ENCODE results near the gene LCK.
"Not testable (repeated sequence)": the region's sequence is repeated elsewhere in the genome, so short reads cannot be mapped to it uniquely, and the experiment has no call there.

LCK gene

DNA sequence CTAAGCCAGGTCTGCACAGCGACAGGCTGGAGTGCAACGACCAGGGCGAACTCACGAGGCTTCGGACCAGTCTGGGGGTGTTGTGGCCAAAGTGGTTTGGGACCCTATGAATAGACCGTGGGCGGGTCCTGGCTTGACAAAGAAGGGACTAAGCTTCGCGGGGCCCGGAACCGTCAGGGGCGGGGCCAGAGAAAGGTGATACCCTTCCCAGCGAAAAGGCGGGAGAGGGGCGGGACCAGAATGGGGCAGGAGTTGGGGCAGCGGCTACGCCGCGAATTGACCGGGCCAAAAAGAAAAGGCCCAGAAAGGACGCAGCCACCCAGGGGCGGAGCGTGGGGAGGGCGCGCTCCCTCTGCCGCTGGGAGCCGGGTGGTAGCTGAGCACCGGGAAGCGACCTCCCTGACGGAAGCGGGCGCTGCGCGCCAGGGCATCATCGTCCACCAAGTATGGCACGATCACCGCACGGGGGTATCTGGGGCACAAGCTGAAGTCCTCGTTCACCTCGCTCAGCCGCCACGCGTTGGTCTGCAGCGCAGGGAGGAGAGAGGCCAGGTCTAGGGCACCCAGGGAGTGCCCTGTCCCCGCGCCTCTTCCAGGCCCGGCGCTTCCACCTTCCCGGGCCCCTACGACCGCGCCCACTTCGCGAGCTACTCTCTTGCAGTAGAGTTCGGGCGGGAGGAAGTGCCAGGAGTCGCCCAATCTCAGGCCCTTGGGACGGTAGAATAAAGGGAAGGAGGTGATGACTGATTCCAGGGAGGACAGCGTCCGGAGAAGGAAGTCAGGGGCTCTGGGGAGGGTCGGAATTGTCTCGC lies 10.7 kb upstream of the LCK start:
- peak; percentile 50 for DNase-seq

DNA sequence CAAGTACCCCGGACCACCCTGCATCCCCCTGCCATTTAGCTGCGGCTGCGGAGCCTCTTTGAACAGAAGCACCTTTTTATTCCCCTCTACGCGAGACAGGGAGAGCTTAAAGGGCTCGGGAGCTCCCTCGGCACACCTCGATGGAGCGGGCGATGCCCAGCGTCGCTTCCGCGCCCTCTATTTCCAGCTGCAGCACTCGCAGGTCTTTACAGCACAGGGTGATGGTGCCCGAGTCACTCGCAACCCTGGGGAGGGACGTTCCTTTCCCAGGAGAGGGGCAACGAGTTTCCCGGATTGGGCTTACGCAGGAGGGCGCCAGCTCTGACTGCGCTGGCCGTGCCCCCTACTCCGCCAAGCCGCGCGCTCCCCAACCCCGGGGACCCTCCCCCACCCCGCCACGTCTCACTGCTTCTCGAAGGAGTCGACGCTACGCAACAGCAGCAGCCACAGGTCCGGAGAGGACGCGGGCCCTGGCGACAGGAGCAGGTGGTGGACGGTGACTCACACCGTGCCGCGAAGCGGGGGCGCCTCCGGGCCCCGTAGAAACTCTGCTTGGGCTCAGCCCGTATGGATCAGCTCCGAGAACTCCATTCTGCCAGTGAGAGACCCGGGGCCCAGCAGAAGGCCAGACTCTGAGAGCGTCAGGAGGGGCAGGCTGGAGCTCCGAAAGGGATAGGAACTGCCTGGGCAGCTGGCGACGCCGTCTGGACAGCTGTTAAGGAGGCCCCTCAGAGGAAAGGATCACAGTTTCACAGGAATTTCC lies 9.9 kb upstream of the LCK start:
- no peak for DNase-seq

DNA sequence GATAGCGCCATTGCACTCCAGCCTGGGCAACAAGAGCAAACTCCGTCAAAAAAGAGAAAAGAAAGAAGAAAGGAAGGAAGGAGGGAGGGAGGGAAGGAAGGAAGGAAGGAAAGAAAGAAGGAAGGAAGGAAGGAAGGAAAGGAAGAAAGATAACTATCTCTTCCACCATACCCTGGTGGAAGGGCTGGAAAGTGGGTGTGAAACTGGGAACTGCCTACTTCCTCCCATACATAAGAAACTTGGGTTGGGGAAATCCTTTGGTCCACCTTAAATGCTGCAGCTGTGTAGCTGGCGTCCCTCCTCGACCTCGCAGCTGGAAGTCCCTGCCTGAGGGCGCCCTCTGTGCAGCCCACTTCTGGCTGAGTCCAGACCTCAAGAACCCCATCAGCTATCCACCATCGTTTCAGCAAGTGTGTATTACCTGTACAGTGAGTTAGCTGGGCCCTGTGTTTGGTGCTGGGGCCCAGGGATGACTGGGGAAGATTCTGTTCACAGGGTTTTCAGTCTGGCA lies 8.7 kb upstream of the LCK start:
- no peak for DNase-seq

DNA sequence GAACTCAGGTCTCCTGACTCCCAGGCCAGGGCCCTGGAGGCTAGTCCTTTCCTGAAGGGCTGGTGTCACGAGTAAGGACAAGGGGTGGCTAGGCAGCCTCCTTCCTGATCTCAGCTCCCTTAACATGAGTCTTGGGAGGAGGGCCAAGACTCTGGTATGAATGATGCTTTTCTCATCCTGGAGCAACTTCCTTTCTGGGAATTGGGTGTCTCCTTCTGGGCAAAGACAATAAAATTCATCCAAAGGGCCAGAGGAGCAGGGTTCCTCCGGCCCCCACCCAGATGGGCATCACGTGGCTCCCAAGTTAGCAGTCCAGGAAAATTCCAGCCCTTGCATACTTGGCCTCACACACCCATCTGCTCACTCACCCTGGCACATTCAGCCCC lies 4.2 kb upstream of the LCK start, which contains the start of gene FAM167B:
FAM167B (plus strand) TSS at position 335 of the 386 bp plus-strand sequence. CDS start 200 bp downstream, outside the sequence.
- no peak for DNase-seq

DNA sequence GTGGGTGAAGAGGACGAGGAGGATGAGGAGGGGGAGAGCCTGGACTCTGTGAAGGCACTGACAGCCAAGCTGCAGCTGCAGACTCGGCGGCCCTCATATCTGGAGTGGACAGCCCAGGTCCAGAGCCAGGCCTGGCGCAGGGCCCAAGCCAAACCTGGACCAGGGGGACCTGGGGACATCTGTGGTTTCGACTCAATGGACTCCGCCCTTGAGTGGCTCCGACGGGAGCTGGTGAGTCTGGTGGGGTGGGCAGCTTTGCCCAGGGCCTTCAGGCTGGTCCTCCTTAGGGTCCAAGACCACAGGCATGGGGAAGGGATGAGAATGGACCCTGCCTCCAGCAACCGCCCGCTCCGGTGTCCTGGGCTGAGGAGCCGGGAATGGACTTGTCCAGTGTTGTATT lies 3.6 kb upstream of the LCK start:
- no peak for DNase-seq

DNA sequence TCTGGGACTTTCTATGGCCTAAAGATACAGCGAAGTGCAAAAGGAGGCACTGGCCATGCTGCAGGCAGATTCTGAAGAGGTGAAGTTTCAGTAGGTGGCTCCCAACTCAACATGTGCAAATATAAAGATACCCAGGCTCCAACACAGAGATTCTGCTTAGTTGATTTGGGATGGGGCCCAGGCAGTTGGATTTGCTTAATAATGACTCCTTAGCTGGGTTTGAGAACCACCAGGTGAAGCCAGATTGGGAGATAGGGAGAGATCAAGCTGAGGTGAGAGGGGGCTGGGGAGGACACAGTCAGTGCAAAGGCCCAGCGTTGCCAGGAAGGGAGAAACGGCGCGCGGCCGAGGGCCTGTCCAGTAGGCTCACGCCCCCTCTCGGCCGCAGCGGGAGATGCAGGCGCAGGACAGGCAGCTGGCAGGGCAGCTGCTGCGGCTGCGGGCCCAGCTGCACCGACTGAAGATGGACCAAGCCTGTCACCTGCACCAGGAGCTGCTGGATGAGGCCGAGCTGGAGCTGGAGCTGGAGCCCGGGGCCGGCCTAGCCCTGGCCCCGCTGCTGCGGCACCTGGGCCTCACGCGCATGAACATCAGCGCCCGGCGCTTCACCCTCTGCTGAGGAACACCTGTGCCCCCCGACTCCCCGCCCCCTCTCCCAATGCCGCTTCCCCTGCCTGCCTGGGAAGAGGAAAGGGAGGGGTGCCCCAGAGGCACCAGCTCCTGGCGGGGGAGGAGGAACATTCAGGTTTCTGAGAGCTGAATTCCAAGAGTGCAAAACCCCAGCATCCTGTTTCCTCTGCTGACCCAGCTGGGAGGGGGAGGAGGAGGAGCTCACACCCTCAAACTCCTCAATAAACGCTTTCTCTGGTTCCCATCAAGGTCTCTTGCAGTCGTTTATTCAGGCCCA lies 2.8 kb upstream of the LCK start:
- peak; percentile 30 for DNase-seq

DNA sequence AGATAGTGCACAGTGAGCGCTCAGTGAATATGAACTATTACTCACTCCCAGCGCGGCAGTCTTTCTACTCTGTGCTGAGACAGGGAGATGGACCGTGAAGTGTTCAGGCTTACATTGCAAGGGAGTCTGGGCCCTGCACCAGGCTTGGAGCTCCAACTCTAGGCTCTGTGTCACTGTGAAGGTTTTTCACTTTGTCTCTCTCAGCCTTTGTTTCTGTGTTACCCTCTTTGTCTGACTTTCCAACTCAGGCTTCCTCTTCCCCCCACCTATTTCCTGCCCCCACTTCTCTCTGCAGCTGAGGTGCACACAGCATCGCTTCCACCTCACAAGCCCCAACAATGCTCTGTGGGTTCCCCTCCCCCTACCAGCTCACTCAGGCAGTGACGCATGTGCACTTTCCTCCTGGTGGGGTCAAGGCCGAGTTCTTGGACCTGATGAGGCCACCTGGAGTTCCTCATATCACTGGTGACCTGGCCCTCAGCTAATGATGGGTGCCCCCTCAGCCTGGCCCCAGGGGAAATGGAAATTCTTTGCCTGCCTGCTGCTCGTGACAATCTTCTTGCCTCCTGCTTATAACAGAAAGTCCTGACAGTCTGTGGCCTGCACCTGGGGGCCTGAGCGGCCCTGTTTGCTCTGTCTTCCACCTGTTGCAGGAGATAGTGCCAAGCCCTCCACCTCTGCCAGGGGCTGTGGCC lies 1.1 kb upstream of the LCK start:
- no peak for DNase-seq

DNA sequence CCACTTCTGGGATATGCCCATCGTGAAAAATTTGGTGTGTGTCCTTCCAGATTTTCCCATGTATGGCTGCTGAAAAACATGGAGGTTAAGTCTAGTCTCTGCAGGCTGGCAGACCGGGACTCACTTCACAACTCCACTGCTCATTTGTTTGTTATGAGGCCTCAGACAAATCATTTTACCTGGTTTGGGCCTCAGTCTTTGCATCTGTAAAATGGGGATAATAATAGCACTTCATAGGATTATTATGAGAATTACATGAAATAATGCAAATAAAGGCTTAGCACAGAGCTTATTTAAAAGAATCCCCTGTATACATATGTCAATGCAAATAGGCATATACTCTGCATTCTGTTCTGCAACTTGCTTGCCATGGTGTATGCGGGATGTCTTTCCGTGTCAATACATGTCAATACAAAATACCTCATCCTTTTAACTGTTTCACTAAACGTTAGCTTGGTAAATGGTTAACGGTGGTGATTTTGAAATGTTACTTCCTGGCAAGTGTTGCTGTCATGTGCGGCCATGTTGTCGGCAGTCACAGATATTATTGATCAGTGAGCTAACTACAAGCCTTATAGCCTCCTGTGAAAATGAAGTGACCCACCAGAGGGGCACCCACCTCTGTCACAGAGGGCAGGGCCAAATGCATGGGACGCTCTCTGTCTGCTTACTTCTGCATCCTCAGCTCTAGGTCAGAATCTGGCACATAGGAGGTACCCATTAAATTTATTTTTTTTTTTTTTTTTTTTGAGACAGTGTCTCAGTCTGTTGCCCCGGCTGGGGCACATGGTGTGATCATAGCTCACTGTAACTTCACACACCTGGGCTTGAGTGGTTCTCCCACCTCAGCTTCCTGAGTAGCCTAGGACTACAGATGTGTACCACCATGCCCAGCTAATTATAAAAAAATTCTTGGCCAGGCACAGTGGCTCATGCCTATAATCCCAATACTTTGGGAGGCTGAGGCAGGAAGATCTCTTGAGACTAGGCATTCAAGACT lies 4.3 kb downstream of the LCK start:
- no peak for DNase-seq

DNA sequence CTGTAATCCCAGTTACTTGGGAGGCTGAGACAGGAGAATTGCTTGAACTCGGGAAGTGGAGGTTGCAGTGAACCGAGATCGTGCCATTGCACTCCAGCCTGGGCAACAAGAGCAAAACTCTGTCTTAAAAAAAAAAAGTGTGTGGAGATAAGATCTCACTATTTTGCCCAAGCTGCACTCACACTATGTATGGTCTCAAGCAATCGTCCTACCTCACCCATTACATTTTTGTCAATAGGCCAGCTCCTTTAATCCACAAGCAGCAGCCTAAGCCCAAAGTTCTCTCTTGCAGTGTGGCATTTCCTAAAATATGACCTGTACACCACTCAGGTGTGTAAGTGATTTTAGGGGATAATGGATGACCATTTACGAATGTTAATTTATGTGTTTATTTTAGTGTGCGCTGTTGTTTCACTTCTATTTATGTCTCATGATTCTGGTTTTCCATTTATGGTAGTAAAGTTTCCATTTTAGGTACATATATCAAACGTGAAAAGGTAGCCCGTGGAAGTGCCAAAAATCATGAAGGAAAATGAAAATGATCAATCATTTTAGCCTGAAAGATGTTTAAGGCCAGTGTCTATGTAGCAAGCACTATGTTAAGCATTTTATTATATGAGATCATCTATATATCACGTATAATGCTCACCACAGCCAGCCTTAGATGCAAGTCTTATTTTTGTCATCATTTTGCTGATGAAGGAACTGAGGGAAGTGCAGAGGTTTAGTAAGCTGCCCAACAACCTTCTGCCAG lies 5.6 kb downstream of the LCK start:
- no peak for DNase-seq

DNA sequence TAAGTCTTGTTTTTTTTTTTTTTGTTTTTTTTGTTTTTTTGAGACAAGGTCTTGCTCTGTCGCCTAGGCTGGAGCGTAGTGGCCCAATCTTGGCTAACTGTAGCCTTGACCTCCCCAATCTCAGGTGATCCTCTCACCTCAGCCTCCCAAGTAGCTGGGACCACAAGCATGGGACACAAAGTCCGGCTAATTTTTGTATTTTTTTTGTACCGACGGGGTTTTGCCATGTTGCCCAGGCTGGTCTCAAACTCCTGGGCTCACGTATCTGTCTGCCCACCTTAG lies 6.1 kb downstream of the LCK start:
- no peak for DNase-seq

DNA sequence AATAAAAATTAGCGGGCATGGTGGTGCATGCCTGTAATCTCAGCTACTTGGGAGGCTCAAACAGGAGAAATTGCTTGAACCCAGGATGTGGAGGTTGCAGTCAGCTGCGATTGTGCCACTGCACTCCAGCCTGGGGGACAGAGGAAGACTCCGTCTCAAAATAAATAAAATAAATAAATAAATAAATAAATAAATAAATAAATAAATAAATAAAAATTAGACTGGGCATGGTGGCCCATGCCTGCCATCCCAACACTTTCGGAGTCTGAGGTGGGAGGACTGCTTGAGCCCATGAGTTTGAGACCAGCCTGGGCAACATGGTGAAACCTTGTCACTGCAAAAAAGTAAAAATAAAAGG lies 12.2 kb downstream of the LCK start:
- not testable (repeated sequence) for DNase-seq

DNA sequence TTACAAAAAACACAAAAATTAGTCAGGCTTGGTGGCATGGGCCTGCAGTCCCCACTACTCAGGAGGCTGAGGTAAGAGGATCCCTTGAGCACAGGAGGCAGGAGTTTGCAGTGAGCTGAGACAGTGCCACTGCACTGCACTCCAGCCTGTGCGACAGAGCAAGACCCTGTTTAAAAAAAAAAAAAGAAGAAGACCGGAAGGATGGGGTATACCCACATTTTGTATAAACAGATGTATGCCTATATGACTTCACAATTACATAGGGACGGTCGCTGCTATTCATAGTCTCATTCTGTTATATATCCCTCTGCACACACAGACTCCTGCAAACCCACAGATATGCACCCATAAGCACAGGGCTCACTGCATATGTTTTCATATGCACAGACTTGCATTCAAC lies 12.7 kb downstream of the LCK start:
- DNase-seq = no peak

DNA sequence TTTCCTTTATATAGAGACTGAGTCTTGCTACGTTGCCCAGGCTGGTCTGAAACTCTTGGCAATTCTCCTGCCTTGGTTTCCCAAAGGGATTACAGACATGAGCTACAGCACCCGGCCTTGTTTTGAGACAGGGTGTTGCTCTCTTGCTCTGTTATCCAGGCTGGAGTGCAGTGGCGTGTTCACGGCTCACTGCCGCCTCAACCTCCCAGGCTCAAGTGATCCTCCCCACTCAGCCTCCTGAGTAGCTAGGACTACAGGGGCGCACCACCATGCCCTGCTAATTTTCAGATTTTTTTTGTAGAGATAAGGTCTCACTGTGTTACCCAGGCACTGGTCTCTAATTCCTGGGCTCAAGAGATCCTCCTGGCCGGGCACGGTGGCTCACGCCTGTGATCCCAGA lies 14.8 kb downstream of the LCK start:
- DNase-seq = no peak

DNA sequence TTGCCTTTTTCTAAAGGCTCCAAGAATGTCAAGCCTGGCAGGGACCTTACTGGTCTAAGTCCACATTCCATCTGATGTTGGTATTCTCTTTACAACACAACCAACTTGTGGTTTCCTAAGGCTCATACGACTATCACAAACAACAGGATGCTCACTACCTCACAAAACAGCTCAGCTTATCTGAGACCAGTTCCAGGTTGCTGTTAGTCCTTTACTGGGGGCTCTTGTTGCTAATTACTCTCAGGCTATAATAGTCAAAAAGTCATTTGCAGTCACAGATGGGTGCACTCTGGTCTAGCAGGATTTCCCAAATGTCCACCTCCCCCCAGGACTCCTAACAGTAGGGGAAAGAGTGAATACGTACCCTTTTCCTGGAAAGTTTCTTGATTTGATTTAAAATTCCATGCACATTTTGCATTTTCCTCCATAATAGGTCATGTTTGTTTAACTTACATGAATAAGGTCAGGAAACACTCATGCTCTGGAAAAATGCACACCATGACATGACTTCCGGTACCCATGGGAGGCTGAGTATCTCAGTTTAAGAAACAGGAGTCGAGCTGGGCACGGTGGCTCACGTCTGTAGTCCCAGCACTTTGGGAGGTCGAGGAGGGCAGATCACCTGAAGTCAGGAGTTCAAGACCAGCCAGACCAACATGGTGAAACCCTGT lies 16.0 kb downstream of the LCK start:
- no peak for DNase-seq

DNA sequence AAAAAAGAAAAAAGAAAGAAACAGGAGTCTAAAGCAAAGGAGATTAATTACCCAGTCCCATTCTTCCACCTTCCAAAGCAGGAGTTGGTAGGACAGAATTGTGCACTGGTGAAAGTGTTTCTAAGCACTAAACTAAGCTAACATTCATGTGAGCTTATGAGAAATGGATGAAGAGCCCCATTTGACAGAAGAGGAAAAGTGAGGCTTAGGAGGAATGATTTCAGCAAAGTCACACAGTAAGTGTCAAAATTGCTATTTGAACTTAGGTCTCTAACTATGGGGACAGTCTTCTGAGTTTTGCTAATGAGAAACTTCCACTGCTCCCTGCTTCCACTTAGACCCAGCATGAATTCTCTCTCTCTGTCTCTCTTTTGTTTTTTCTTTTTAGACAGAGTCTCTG lies 18.7 kb downstream of the LCK start:
- DNase-seq = no peak

DNA sequence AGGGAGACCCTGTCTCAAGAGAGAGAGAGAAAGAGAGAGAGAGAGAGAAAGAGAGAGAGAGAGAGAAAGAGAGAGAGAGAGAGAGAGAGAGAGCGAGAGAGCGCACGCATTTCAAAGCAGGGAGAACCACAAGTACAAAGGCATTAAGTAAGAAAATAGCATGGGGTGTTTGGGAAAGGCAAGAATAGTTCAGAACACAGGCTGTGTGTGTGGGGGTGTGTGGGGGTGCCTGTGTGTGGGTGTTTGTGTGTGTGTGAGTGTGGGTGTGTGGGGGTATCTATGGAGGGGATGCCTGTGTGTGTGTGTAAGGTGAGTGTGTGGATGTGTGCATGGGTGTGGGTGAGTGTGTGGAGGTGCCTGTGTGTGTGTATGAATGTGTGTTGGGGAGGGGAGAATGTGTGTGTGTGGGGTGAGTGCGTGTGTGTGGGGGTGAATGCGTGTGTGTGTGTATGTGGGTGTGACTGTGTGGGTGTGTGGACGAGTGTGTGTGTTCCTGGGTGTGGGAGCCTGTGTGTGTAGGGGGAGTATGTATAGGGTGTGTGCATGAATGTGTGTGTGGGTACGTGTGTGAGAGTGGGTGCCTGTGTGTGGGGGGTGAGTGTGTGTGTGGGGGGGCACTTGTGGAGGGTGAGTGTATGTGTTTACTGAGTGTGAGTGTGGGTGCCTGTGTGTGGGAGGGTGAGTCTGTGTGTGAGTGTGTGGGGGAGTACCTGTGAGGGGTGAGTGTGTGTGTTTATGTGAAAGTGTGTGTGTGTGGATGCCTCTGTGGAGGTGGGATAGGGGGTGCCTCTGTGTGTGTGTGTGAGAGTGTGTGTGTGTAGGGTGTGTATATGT lies 21.7 kb downstream of the LCK start:
- no peak for DNase-seq

DNA sequence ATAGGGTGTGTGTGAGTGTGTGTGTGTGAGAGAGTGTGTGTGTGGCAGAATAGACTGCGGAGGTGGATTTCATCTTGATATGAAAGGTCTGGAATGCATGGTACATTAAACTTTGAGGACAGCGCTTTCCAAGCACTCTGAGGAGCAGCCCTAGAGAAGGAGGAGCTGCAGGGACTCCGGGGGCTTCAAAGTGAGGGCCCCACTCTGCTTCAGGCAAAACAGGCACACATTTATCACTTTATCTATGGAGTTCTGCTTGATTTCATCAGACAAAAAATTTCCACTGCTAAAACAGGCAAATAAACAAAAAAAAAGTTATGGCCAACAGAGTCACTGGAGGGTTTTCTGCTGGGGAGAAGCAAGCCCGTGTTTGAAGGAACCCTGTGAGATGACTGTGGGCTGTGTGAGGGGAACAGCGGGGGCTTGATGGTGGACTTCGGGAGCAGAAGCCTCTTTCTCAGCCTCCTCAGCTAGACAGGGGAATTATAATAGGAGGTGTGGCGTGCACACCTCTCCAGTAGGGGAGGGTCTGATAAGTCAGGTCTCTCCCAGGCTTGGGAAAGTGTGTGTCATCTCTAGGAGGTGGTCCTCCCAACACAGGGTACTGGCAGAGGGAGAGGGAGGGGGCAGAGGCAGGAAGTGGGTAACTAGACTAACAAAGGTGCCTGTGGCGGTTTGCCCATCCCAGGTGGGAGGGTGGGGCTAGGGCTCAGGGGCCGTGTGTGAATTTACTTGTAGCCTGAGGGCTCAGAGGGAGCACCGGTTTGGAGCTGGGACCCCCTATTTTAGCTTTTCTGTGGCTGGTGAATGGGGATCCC lies 22.5 kb downstream of the LCK start:
- DNase-seq = no peak

DNA sequence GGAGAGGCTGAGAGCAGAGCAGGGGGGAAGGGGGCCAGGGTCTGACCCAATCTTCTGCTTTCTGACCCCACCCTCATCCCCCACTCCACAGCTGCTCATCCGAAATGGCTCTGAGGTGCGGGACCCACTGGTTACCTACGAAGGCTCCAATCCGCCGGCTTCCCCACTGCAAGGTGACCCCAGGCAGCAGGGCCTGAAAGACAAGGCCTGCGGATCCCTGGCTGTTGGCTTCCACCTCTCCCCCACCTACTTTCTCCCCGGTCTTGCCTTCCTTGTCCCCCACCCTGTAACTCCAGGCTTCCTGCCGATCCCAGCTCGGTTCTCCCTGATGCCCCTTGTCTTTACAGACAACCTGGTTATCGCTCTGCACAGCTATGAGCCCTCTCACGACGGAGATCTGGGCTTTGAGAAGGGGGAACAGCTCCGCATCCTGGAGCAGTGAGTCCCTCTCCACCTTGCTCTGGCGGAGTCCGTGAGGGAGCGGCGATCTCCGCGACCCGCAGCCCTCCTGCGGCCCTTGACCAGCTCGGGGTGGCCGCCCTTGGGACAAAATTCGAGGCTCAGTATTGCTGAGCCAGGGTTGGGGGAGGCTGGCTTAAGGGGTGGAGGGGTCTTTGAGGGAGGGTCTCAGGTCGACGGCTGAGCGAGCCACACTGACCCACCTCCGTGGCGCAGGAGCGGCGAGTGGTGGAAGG lies 23.7 kb downstream of the LCK start:
- DNase-seq = no peak
